GM23248 (cell line): ENCODE results near the gene UBE3D. TPM values are rescaled to one million over a fixed set of nuclear protein-coding genes. Genes with fewer than 3 reads are reported as not detected.

Experiments used
- DNase-seq: peaks from one replicate; pipeline ENCODE4 v3.0.0-alpha.2; 2015
- H2AFZ ChIP-seq: fragments of 200-600 bp; sonication (generic); 2 replicates; pipeline ENCODE4 v1.6.1; 2016; ENCODE audit warnings: antibody characterized with exemption
- H3F3A ChIP-seq: fragments of 200-600 bp; sonication (generic); 2 replicates; pipeline ENCODE4 v1.6.1; 2016; ENCODE audit warnings: mild to moderate bottlenecking, antibody characterized with exemption, mixed run types; ENCODE audit not compliant: insufficient read depth
- H3K27ac ChIP-seq: fragments of 200-600 bp; sonication (generic); 2 replicates; pipeline ENCODE4 v1.5.1; 2016; ENCODE audit warnings: mild to moderate bottlenecking
- H3K27me3 ChIP-seq: fragments of 200-600 bp; sonication (generic); replicated peaks from 2 replicates; pipeline ENCODE4 v1.6.1; 2016; ENCODE audit warnings: mild to moderate bottlenecking; ENCODE audit not compliant: insufficient read depth
- H3K36me3 ChIP-seq: fragments of 200-600 bp; sonication (generic); 2 replicates; pipeline ENCODE4 v1.6.1; 2016; ENCODE audit warnings: low read depth, mild to moderate bottlenecking
- H3K4me1 ChIP-seq: fragments of 200-600 bp; sonication (generic); 2 replicates; pipeline ENCODE4 v1.6.1; 2016; ENCODE audit warnings: mild to moderate bottlenecking; ENCODE audit not compliant: insufficient read depth
- H3K4me2 ChIP-seq: fragments of 200-600 bp; sonication (generic); one replicate; pipeline ENCODE4 v1.6.1; 2016; ENCODE audit warnings: mild to moderate bottlenecking; ENCODE audit not compliant: unreplicated experiment
- H3K4me3 ChIP-seq: fragments of 200-600 bp; sonication (generic); 2 replicates; pipeline ENCODE4 v1.5.1; 2016; ENCODE audit warnings: mild to moderate bottlenecking
- H3K79me2 ChIP-seq: fragments of 200-600 bp; sonication (generic); 2 replicates; pipeline ENCODE4 v1.6.1; 2016; ENCODE audit warnings: mild to moderate bottlenecking; ENCODE audit not compliant: insufficient read depth
- H3K9ac ChIP-seq: fragments of 200-600 bp; sonication (generic); 2 replicates; pipeline ENCODE4 v1.6.1; 2016; ENCODE audit warnings: mild to moderate bottlenecking
- H3K9me2 ChIP-seq: fragments of 200-600 bp; sonication (generic); 2 replicates; pipeline ENCODE4 v1.6.1; 2016; ENCODE audit warnings: mixed run types, mild to moderate bottlenecking, moderate library complexity; ENCODE audit not compliant: insufficient read depth
- H3K9me3 ChIP-seq: fragments of 200-600 bp; sonication (generic); one replicate; pipeline ENCODE4 v1.6.1; 2017; ENCODE audit warnings: low read depth
- H4K20me1 ChIP-seq: fragments of 200-600 bp; sonication (generic); 2 replicates; pipeline ENCODE4 v1.6.0; 2016; ENCODE audit not compliant: insufficient read depth
- EZH2 ChIP-seq: fragments of 200-600 bp; sonication (generic); IDR thresholded peaks from 2 replicates; pipeline ENCODE4 v1.6.1; 2018; ENCODE audit warnings: antibody characterized with exemption, mild to moderate bottlenecking; ENCODE audit not compliant: insufficient read depth, poor library complexity, severe bottlenecking
- EZH2phosphoT487 ChIP-seq: fragments of 200-600 bp; sonication (generic); IDR thresholded peaks from 2 replicates; pipeline ENCODE4 v1.6.1; 2018; ENCODE audit warnings: antibody characterized with exemption, moderate library complexity, mild to moderate bottlenecking, low read depth; ENCODE audit not compliant: insufficient read depth
- WGBS, 2 experiments: methylation state at CpG; one replicate each; pipeline ENCODE4 v1.1.6; 2015 to 2017; ENCODE audit warnings: low lambda C conversion rate in 2 of 2, low coverage in 1 of 2; ENCODE audit errors: missing lambda C conversion rate in 2 of 2; 5-methylcytosine and 5-hydroxymethylcytosine counted together
- in situ Hi-C: fragments of 300-500 bp; cut with MboI; formaldehyde crosslinking; loops from 2 replicates; pipeline ENCODE4 v1.15.0; 2020
- polyA plus RNA-seq: library from polyadenylated mRNA; unstranded; fragments of >200 nt; fragmentation: Nextera tagmentation; extraction: Ambion mirVana; gene quantifications from 2 replicates; pipeline ENCODE4 v1.2.1, GENCODE V29; 2016
- total RNA-seq: library from RNA; depleted of rRNA; stranded (reverse); fragments of >200 nt; shearing (Covaris generic); gene quantifications from 2 replicates; pipeline ENCODE4 v1.2.3, GENCODE V29; 2014

The UBE3D gene
- total and polyA plus RNA-seq, 2 experiments from 2014 or later: 2.1 to 6.9 TPM

DNA sequence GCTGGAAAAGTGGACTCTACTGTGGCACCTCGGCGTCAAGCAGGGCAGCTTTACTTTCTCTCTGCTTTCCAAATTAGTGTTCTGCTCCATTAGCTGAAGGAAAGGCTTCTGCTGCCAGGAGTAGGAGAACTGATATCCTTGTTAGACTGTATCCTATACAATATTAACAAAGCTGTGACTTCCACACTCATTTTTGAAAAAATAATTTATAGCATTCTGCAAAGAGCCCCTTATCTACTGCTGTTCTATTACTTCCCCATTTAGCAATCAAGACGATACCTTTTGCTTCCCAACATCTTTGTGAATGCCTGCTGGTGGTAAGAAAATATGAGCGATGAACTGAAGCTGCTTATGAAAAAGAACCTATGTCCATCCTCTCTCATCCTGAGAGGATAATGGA lies 151.1 kb downstream of the UBE3D start:
- H3K27me3 ChIP-seq: no peaks in the 10 kb centered on the region
- TF ChIP-seq EZH2phosphoT487 (no peak), EZH2 (no peak)
- H3K79me2 ChIP-seq: no peaks in the 10 kb centered on the region
- no peak overlapping the region for H3K9ac ChIP-seq
- 0 out of 2 replicates have a peak, but pooled peaks cover 6% of the 10 kb centered on the region for H3K4me1 ChIP-seq
- H3F3A ChIP-seq: no peaks in the 10 kb centered on the region
- no peak overlapping the region for H3K4me3 ChIP-seq
- no peaks in the 10 kb centered on the region for H3K9me2 ChIP-seq
- H3K4me2 ChIP-seq: no peak overlapping the region
- H3K36me3 ChIP-seq: no peaks in the 10 kb centered on the region
- H3K27ac ChIP-seq: no peak overlapping the region
- H3K9me3 ChIP-seq: no peaks in the 10 kb centered on the region
- DNase-seq: no peak
- in situ Hi-C loops: no loop called here
- no peaks in the 10 kb centered on the region for H4K20me1 ChIP-seq
- WGBS, 2 experiments: 90 to 93% methylated on average over 4 of the region's 4 CpGs
- H2AFZ ChIP-seq: no peak overlapping the region

DNA sequence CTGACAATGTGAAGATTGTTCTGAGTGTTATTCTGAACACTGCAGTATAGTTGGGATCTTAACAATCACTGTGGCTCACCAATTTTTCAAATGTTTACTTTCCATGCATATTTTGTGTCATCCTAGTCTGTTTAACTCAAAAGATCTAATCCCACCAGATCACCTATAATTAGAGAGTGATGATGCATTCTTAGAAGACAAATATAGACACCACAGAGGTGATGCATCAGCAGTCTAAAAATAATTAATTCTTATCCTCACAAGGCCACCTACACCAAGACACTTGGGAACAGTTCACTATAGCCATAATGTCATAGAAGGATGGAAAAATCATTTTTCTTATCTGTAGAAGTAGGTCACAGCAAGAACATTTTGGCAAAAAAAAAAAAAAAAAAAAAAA lies 154.8 kb downstream of the UBE3D start:
- Histone ChIP-seq H3K27me3 (no peaks in the 10 kb centered on the region), H3K4me1 (peaks cover 24% of the 10 kb centered on the region), H3K4me3 (no peak overlapping the region), H4K20me1 (no peaks in the 10 kb centered on the region), H3K9me3 (no peaks in the 10 kb centered on the region), H3K9ac (no peak overlapping the region), H3K4me2 (no peak overlapping the region), H3F3A (0 out of 2 replicates have a peak, but pooled peaks cover 8% of the 10 kb centered on the region), H2AFZ (no peak overlapping the region), H3K79me2 (no peaks in the 10 kb centered on the region), H3K27ac (no peak overlapping the region), H3K36me3 (no peaks in the 10 kb centered on the region), H3K9me2 (no peaks in the 10 kb centered on the region)
- in situ Hi-C loops: no loop called here
- TF ChIP-seq EZH2phosphoT487: no peak
- no peak for TF ChIP-seq EZH2
- DNase-seq: no peak

DNA sequence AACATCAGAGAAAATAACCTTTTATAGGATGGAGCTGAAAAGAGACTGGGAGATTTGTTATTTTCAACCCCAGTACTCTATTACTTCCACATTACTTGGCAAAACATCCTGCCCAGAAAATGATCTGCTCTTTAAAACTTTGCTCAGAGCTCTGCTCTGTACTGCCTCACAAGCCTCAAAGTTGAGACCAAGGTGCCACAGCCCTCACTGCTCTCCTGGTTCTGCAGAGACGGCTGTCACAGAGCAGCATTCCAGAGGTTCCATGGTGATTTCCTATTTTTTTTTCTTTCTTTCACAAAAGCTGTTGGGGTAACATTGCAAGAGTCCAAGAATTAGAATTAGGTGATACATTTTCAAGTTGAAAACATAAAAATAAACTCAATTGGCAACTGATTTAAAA lies 155.2 kb downstream of the UBE3D start:
- in situ Hi-C loops: no loop called here

DNA sequence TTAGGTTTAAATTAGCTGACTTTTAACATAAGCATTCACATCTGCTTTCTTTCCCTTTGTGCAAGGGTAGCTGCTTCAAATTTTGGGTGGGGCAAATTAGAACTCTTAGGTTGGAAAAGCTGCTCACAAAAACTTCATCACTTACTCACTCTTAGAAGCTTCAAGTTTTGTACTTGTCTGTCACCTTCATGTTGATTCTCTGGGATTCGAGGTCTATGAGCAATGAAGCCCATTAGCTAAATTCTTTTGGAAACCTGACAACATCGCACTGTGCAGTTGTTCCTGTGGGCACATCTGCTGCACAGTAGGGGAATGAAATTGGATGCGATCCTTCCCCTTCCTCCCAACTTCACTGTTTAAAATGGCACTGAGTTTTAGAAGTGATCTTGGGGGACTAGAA lies 156.1 kb downstream of the UBE3D start:
- WGBS, 2 experiments: 47 to 55% methylated on average over 3 of the region's 3 CpGs
- Histone ChIP-seq H3K27ac (no peak overlapping the region), H3K9me3 (no peaks in the 10 kb centered on the region), H3K4me3 (no peak overlapping the region), H3F3A (0 out of 2 replicates have a peak, but pooled peaks cover 8% of the 10 kb centered on the region), H3K36me3 (no peaks in the 10 kb centered on the region), H3K4me1 (peaks cover 24% of the 10 kb centered on the region), H4K20me1 (no peaks in the 10 kb centered on the region), H2AFZ (no peak overlapping the region), H3K9ac (no peak overlapping the region), H3K79me2 (no peaks in the 10 kb centered on the region), H3K27me3 (no peaks in the 10 kb centered on the region), H3K9me2 (no peaks in the 10 kb centered on the region), H3K4me2 (no peak overlapping the region)
- TF ChIP-seq EZH2phosphoT487 (no peak), EZH2 (no peak)
- DNase-seq: peak; percentile 8
- in situ Hi-C loops: no loop called here

More for the DNA sequence above, 155.2 kb downstream of the UBE3D start:
- Histone ChIP-seq H3K9ac (no peak overlapping the region), H4K20me1 (no peaks in the 10 kb centered on the region), H3K79me2 (no peaks in the 10 kb centered on the region), H3K9me3 (no peaks in the 10 kb centered on the region), H3K4me1 (peaks cover 24% of the 10 kb centered on the region), H3K4me2 (no peak overlapping the region), H3K9me2 (no peaks in the 10 kb centered on the region), H3K4me3 (no peak overlapping the region), H3K27me3 (no peaks in the 10 kb centered on the region), H2AFZ (no peak overlapping the region), H3F3A (0 out of 2 replicates have a peak, but pooled peaks cover 8% of the 10 kb centered on the region), H3K27ac (no peak overlapping the region), H3K36me3 (no peaks in the 10 kb centered on the region)
- no peak for DNase-seq
- TF ChIP-seq EZH2phosphoT487: no peak
- TF ChIP-seq EZH2: no peak
- WGBS, 2 experiments: 94 to 100% methylated on average over 1 of the region's 1 CpG

DNA sequence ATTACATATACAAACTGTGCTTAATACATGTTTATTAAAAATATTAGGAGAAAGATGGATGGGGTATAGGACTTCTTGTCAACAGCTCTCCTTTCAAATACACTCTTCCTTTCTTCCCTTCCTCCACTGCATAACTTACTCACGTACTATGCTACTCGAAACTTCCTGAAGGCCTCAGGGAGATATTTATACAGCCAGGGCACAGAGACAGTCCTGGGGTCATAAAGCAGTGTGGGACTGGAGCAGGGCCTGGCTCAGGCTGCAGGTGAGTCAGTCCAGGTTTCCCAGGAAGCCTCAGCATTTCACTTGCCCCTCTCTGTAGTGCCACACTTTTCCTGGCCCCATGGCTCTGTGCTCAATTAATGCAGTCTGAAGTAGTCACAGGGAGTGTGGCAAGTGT lies 157.0 kb downstream of the UBE3D start:
- Histone ChIP-seq H3K9ac (no peak overlapping the region), H3F3A (0 out of 2 replicates have a peak, but pooled peaks cover 8% of the 10 kb centered on the region), H3K27ac (no peak overlapping the region), H3K79me2 (no peaks in the 10 kb centered on the region), H3K9me2 (no peaks in the 10 kb centered on the region), H3K4me1 (peaks cover 24% of the 10 kb centered on the region), H3K36me3 (no peaks in the 10 kb centered on the region), H3K27me3 (no peaks in the 10 kb centered on the region), H3K9me3 (no peaks in the 10 kb centered on the region), H3K4me3 (no peak overlapping the region), H2AFZ (no peak overlapping the region), H3K4me2 (no peak overlapping the region), H4K20me1 (no peaks in the 10 kb centered on the region)
- TF ChIP-seq EZH2phosphoT487 (no peak), EZH2 (no peak)
- no peak for DNase-seq
- in situ Hi-C loops: no loop called here
- WGBS, 2 experiments: 93 to 100% methylated on average over 2 of the region's 2 CpGs
